SJSA1 (cell line): Measurements from ENCODE around the gene LIN28A. TPM values are rescaled to one million over a fixed set of nuclear protein-coding genes. Genes with fewer than 3 reads are reported as not detected.

Experiments used
- DNase-seq, 2 experiments: peaks; one replicate each; pipeline ENCODE4 v3.0.0-alpha.2; 2015 to 2020; ENCODE audit warnings: low spot score in 2 of 2, low read depth in 1 of 2
- H3K27ac ChIP-seq: fragments of 250-450 bp; sonication (Bioruptor Pico); 2 replicates; pipeline ENCODE4 v1.5.1; 2020; ENCODE audit warnings: mild to moderate bottlenecking, moderate library complexity
- H3K27me3 ChIP-seq: fragments of 250-450 bp; sonication (Bioruptor Pico); replicated peaks from 2 replicates; pipeline ENCODE4 v1.5.1; 2020; ENCODE audit warnings: mild to moderate bottlenecking, moderate library complexity
- H3K36me3 ChIP-seq: fragments of 250-450 bp; sonication (Bioruptor Pico); 2 replicates; pipeline ENCODE4 v1.5.1; 2020; ENCODE audit warnings: mild to moderate bottlenecking
- H3K4me1 ChIP-seq: fragments of 250-450 bp; sonication (Bioruptor Pico); replicated peaks from 2 replicates; pipeline ENCODE4 v1.6.1; 2021; ENCODE audit warnings: mild to moderate bottlenecking
- H3K4me3 ChIP-seq: fragments of 250-450 bp; sonication (Bioruptor Pico); 2 replicates; pipeline ENCODE4 v1.5.1; 2020; ENCODE audit warnings: mild to moderate bottlenecking
- H3K9me3 ChIP-seq: fragments of 250-450 bp; sonication (Bioruptor Pico); replicated peaks from 2 replicates; pipeline ENCODE4 v1.5.1; 2020; ENCODE audit warnings: mild to moderate bottlenecking
- total RNA-seq: library from RNA; depleted of rRNA; stranded (reverse); fragments of >200 nt; shearing (Covaris generic); gene quantifications from 2 replicates; pipeline ENCODE4 v1.2.3, GENCODE V29; 2014

Gene LIN28A
- total RNA-seq, 1 experiment from 2014 or later: not detected

GRCh38 chr1:26403656-26404055, 7.0 kb upstream of the LIN28A start:
- Histone ChIP-seq H3K4me3 (no peak overlapping the region), H3K27ac (no peak overlapping the region), H3K4me1 (peaks cover 19% of the 10 kb centered on the region), H3K9me3 (no peaks in the 10 kb centered on the region; the same call in 1 of the 2 replicates), H3K27me3 (peaks cover under 1% of the 10 kb centered on the region), H3K36me3 (no peaks in the 10 kb centered on the region)
- DNase-seq: no peak

GRCh38 chr1:26404641-26405040, 6.0 kb upstream of the LIN28A start:
- Histone ChIP-seq H3K9me3 (no peaks in the 10 kb centered on the region; the same call in 1 of the 2 replicates), H3K4me1 (peaks cover 29% of the 10 kb centered on the region), H3K4me3 (no peak overlapping the region), H3K27me3 (peaks cover 9% of the 10 kb centered on the region), H3K27ac (peak overlapping the region; percentile 90), H3K36me3 (no peaks in the 10 kb centered on the region)
- DNase-seq: peak in 1 of 2 experiments; percentile 70

GRCh38 chr1:26405281-26405915, 5.2 kb upstream of the LIN28A start:
- Histone ChIP-seq H3K36me3 (no peaks in the 10 kb centered on the region), H3K27me3 (peaks cover 12% of the 10 kb centered on the region), H3K27ac (peak overlapping the region; percentile 90), H3K9me3 (no peaks in the 10 kb centered on the region; the same call in 1 of the 2 replicates), H3K4me3 (no peak overlapping the region), H3K4me1 (peaks cover 29% of the 10 kb centered on the region)
- DNase-seq: peak in 1 of 2 experiments; percentile 69

GRCh38 chr1:26408604-26409003, 2.0 kb upstream of the LIN28A start:
- DNase-seq: peak; percentile 63 to 64
- Histone ChIP-seq H3K27ac (no peak overlapping the region), H3K27me3 (peaks cover 42% of the 10 kb centered on the region), H3K4me3 (no peak overlapping the region), H3K9me3 (no peaks in the 10 kb centered on the region; the same call in 1 of the 2 replicates), H3K4me1 (peaks cover 29% of the 10 kb centered on the region), H3K36me3 (no peaks in the 10 kb centered on the region)

- Histone ChIP-seq H3K27ac (no peak overlapping the region), H3K9me3 (no peaks in the 10 kb centered on the region), H3K4me3 (no peak overlapping the region), H3K4me1 (peaks cover 22% of the 10 kb centered on the region), H3K27me3 (peaks cover 45% of the 10 kb centered on the region), H3K36me3 (no peaks in the 10 kb centered on the region)
- DNase-seq: no peak
Observed at GRCh38 chr1:26409191-26409807, 1.3 kb upstream of the LIN28A start.

GRCh38 chr1:26411624-26412074, 1.0 kb downstream of the LIN28A start:
- no peaks in the 10 kb centered on the region for H3K9me3 ChIP-seq
- H3K4me1 ChIP-seq: peaks cover 10% of the 10 kb centered on the region
- no peak overlapping the region for H3K4me3 ChIP-seq
- no peaks in the 10 kb centered on the region for H3K36me3 ChIP-seq
- no peak overlapping the region for H3K27ac ChIP-seq
- peaks cover 54% of the 10 kb centered on the region for H3K27me3 ChIP-seq
- no peak for DNase-seq

GRCh38 chr1:26412180-26412840, 1.7 kb downstream of the LIN28A start:
- no peaks in the 10 kb centered on the region for H3K9me3 ChIP-seq
- H3K27me3 ChIP-seq: peaks cover 54% of the 10 kb centered on the region
- DNase-seq: no peak
- H3K4me3 ChIP-seq: no peak overlapping the region
- no peak overlapping the region for H3K27ac ChIP-seq
- peaks cover 10% of the 10 kb centered on the region for H3K4me1 ChIP-seq
- no peaks in the 10 kb centered on the region for H3K36me3 ChIP-seq

- Histone ChIP-seq H3K36me3 (no peaks in the 10 kb centered on the region), H3K27ac (no peak overlapping the region), H3K9me3 (no peaks in the 10 kb centered on the region), H3K4me3 (no peak overlapping the region), H3K27me3 (peaks cover 54% of the 10 kb centered on the region), H3K4me1 (peaks cover 11% of the 10 kb centered on the region)
- DNase-seq: no peak
Observed at GRCh38 chr1:26413031-26413430, 2.4 kb downstream of the LIN28A start.

- Histone ChIP-seq H3K4me1 (peaks cover 14% of the 10 kb centered on the region), H3K27me3 (peaks cover 36% of the 10 kb centered on the region), H3K9me3 (no peaks in the 10 kb centered on the region), H3K4me3 (no peak overlapping the region), H3K27ac (no peak overlapping the region), H3K36me3 (no peaks in the 10 kb centered on the region)
- peak; percentile 39 to 78 for DNase-seq
Observed at GRCh38 chr1:26417111-26417759, 6.6 kb downstream of the LIN28A start.

- peak; percentile 35 to 52 for DNase-seq
- peaks cover 25% of the 10 kb centered on the region; the same call in 1 of the 2 replicates for H3K27me3 ChIP-seq
- no peak overlapping the region for H3K4me3 ChIP-seq
- H3K9me3 ChIP-seq: no peaks in the 10 kb centered on the region
- no peak overlapping the region for H3K27ac ChIP-seq
- no peaks in the 10 kb centered on the region for H3K36me3 ChIP-seq
- peaks cover 14% of the 10 kb centered on the region for H3K4me1 ChIP-seq
Observed at GRCh38 chr1:26418865-26419349, 8.3 kb downstream of the LIN28A start.

GRCh38 chr1:26419494-26419893, 8.9 kb downstream of the LIN28A start:
- DNase-seq: no peak
- H3K36me3 ChIP-seq: no peaks in the 10 kb centered on the region
- peaks cover 14% of the 10 kb centered on the region for H3K4me1 ChIP-seq
- no peaks in the 10 kb centered on the region for H3K9me3 ChIP-seq
- H3K27ac ChIP-seq: no peak overlapping the region
- H3K4me3 ChIP-seq: no peak overlapping the region
- peaks cover 23% of the 10 kb centered on the region; the same call in 1 of the 2 replicates for H3K27me3 ChIP-seq

- Histone ChIP-seq H3K27me3 (peaks cover 14% of the 10 kb centered on the region), H3K9me3 (no peaks in the 10 kb centered on the region), H3K4me1 (peaks cover 14% of the 10 kb centered on the region), H3K4me3 (no peak overlapping the region), H3K27ac (no peak overlapping the region), H3K36me3 (peaks cover 13% of the 10 kb centered on the region)
- DNase-seq: no peak
Observed at GRCh38 chr1:26429721-26430120, 19.1 kb downstream of the LIN28A start.

GRCh38 chr1:26431979-26432695, 21.5 kb downstream of the LIN28A start, which contains the start of gene DHDDS:
Gene DHDDS, plus strand, starts transcription at chr1:26432321. Its CDS starts 625 bp downstream, at chr1:26432946.
- Histone ChIP-seq H3K27ac (no peak within 1 kb of the TSS), H3K4me1 (peaks cover 14% of the 10 kb centered on the region), H3K9me3 (no peaks in the 10 kb centered on the region), H3K36me3 (peaks cover 28% of the 10 kb centered on the region), H3K4me3 (peak within 1 kb of the TSS; percentile 52), H3K27me3 (peaks cover 11% of the 10 kb centered on the region; the same call in 1 of the 2 replicates)
- peak; percentile 97 to 98 for DNase-seq
